ENCODE data around the gene LYVE1. TPM values are rescaled to one million over a fixed set of nuclear protein-coding genes. Genes with fewer than 3 reads are reported as not detected.

LYVE1 gene
- total RNA-seq, 1 donor from 2014 or later, result not detected

GRCh38 chr11:10587388-10587787, 18.9 kb upstream of the LYVE1 start:
- Mint-ChIP-seq H3K27me3 (ENCODE audit: insufficient read depth) (peaks cover 14% of the 10 kb centered on the region), H3K9me3 (no peaks in the 10 kb centered on the region), H3K4me3 (no peak overlapping the region), H3K27ac (no peak overlapping the region), H3K4me1 (ENCODE audit: low read depth) (peaks cover 17% of the 10 kb centered on the region), H3K36me3 (ENCODE audit: low read depth) (no peaks in the 10 kb centered on the region)
- DNase-seq (ENCODE audit: low spot score), result no peak
- intact Hi-C loops (cut with micrococcal nuclease), result no loop called here

GRCh38 chr11:10584071-10584501, 15.6 kb upstream of the LYVE1 start:
- Mint-ChIP-seq H3K27ac (no peak overlapping the region), H3K27me3 (ENCODE audit: insufficient read depth) (peaks cover 19% of the 10 kb centered on the region), H3K9me3 (no peaks in the 10 kb centered on the region), H3K36me3 (ENCODE audit: low read depth) (no peaks in the 10 kb centered on the region), H3K4me3 (no peak overlapping the region), H3K4me1 (ENCODE audit: low read depth) (peaks cover 10% of the 10 kb centered on the region)
- intact Hi-C loops (cut with micrococcal nuclease), result no loop called here
- DNase-seq (ENCODE audit: low spot score), result no peak

- H3K4me1 Mint-ChIP-seq (ENCODE audit: low read depth), result no peaks in the 10 kb centered on the region
- no peak for DNase-seq (ENCODE audit: low spot score)
- H3K36me3 Mint-ChIP-seq (ENCODE audit: low read depth), result no peaks in the 10 kb centered on the region
- no peaks in the 10 kb centered on the region for H3K9me3 Mint-ChIP-seq
- intact Hi-C loops (cut with micrococcal nuclease), result no loop called here
- H3K27me3 Mint-ChIP-seq (ENCODE audit: insufficient read depth), result peaks cover 27% of the 10 kb centered on the region
- H3K27ac Mint-ChIP-seq, result no peak overlapping the region
- no peak overlapping the region for H3K4me3 Mint-ChIP-seq
Measured at GRCh38 chr11:10581481-10582019, 13.1 kb upstream of the LYVE1 start.

GRCh38 chr11:10580623-10581022, 12.2 kb upstream of the LYVE1 start:
- intact Hi-C loops (cut with micrococcal nuclease), result no loop called here
- Mint-ChIP-seq H3K4me3 (no peak overlapping the region), H3K27me3 (ENCODE audit: insufficient read depth) (peaks cover 27% of the 10 kb centered on the region), H3K9me3 (no peaks in the 10 kb centered on the region), H3K4me1 (ENCODE audit: low read depth) (no peaks in the 10 kb centered on the region), H3K27ac (no peak overlapping the region), H3K36me3 (ENCODE audit: low read depth) (no peaks in the 10 kb centered on the region)
- no peak for DNase-seq (ENCODE audit: low spot score)

GRCh38 chr11:10579700-10580099, 11.2 kb upstream of the LYVE1 start:
- H3K27me3 Mint-ChIP-seq (ENCODE audit: insufficient read depth), result peaks cover 27% of the 10 kb centered on the region
- intact Hi-C loops (cut with micrococcal nuclease), result no loop called here
- H3K4me1 Mint-ChIP-seq (ENCODE audit: low read depth), result no peaks in the 10 kb centered on the region
- no peaks in the 10 kb centered on the region for H3K36me3 Mint-ChIP-seq (ENCODE audit: low read depth)
- no peaks in the 10 kb centered on the region for H3K9me3 Mint-ChIP-seq
- no peak overlapping the region for H3K4me3 Mint-ChIP-seq
- DNase-seq (ENCODE audit: low spot score), result no peak
- no peak overlapping the region for H3K27ac Mint-ChIP-seq

GRCh38 chr11:10576035-10576398, 7.6 kb upstream of the LYVE1 start:
- Mint-ChIP-seq H3K9me3 (no peaks in the 10 kb centered on the region), H3K4me1 (ENCODE audit: low read depth) (no peaks in the 10 kb centered on the region), H3K4me3 (no peak overlapping the region), H3K36me3 (ENCODE audit: low read depth) (no peaks in the 10 kb centered on the region), H3K27me3 (ENCODE audit: insufficient read depth) (peaks cover 19% of the 10 kb centered on the region), H3K27ac (no peak overlapping the region)
- no peak for DNase-seq (ENCODE audit: low spot score)
- intact Hi-C loops (cut with micrococcal nuclease), result no loop called here

- Mint-ChIP-seq H3K4me3 (no peak overlapping the region), H3K4me1 (ENCODE audit: low read depth) (no peaks in the 10 kb centered on the region), H3K27me3 (ENCODE audit: insufficient read depth) (peaks cover 19% of the 10 kb centered on the region), H3K9me3 (no peaks in the 10 kb centered on the region), H3K36me3 (ENCODE audit: low read depth) (no peaks in the 10 kb centered on the region), H3K27ac (no peak overlapping the region)
- no peak for DNase-seq (ENCODE audit: low spot score)
- intact Hi-C loops (cut with micrococcal nuclease), result no loop called here
Measured at GRCh38 chr11:10575346-10576034, 7.0 kb upstream of the LYVE1 start.

- no peak for DNase-seq (ENCODE audit: low spot score)
- Mint-ChIP-seq H3K4me1 (ENCODE audit: low read depth) (no peaks in the 10 kb centered on the region), H3K27ac (no peak overlapping the region), H3K9me3 (no peaks in the 10 kb centered on the region), H3K4me3 (no peak overlapping the region), H3K36me3 (ENCODE audit: low read depth) (no peaks in the 10 kb centered on the region), H3K27me3 (ENCODE audit: insufficient read depth) (peaks cover 14% of the 10 kb centered on the region)
- intact Hi-C loops (cut with micrococcal nuclease), result no loop called here
Measured at GRCh38 chr11:10573556-10573955, 5.1 kb upstream of the LYVE1 start.

- Mint-ChIP-seq H3K27ac (no peak overlapping the region), H3K4me1 (ENCODE audit: low read depth) (no peaks in the 10 kb centered on the region), H3K36me3 (ENCODE audit: low read depth) (no peaks in the 10 kb centered on the region), H3K27me3 (ENCODE audit: insufficient read depth) (peaks cover 14% of the 10 kb centered on the region), H3K4me3 (no peak overlapping the region), H3K9me3 (no peaks in the 10 kb centered on the region)
- intact Hi-C loops (cut with micrococcal nuclease), result no loop called here
- DNase-seq (ENCODE audit: low spot score), result no peak
Measured at GRCh38 chr11:10573028-10573427, 4.6 kb upstream of the LYVE1 start.

- Mint-ChIP-seq H3K4me3 (no peak overlapping the region), H3K27me3 (ENCODE audit: insufficient read depth) (peaks cover 14% of the 10 kb centered on the region), H3K36me3 (ENCODE audit: low read depth) (no peaks in the 10 kb centered on the region), H3K4me1 (ENCODE audit: low read depth) (no peaks in the 10 kb centered on the region), H3K9me3 (no peaks in the 10 kb centered on the region), H3K27ac (no peak overlapping the region)
- intact Hi-C loops (cut with micrococcal nuclease), result no loop called here
- DNase-seq (ENCODE audit: low spot score), result no peak
Measured at GRCh38 chr11:10572533-10572932, 4.1 kb upstream of the LYVE1 start.

GRCh38 chr11:10567446-10567845, 1.0 kb downstream of the LYVE1 start:
- no peaks in the 10 kb centered on the region for H3K9me3 Mint-ChIP-seq
- intact Hi-C loops (cut with micrococcal nuclease), result no loop called here
- DNase-seq (ENCODE audit: low spot score), result no peak
- H3K4me3 Mint-ChIP-seq, result no peak overlapping the region
- no peak overlapping the region for H3K27ac Mint-ChIP-seq
- H3K4me1 Mint-ChIP-seq (ENCODE audit: low read depth), result no peaks in the 10 kb centered on the region
- peaks cover 21% of the 10 kb centered on the region for H3K27me3 Mint-ChIP-seq (ENCODE audit: insufficient read depth)
- no peaks in the 10 kb centered on the region for H3K36me3 Mint-ChIP-seq (ENCODE audit: low read depth)

- peaks cover 24% of the 10 kb centered on the region for H3K27me3 Mint-ChIP-seq (ENCODE audit: insufficient read depth)
- H3K4me3 Mint-ChIP-seq, result no peak overlapping the region
- no peaks in the 10 kb centered on the region for H3K4me1 Mint-ChIP-seq (ENCODE audit: low read depth)
- no peak for DNase-seq (ENCODE audit: low spot score)
- intact Hi-C loops (cut with micrococcal nuclease), result no loop called here
- H3K36me3 Mint-ChIP-seq (ENCODE audit: low read depth), result no peaks in the 10 kb centered on the region
- no peaks in the 10 kb centered on the region for H3K9me3 Mint-ChIP-seq
- H3K27ac Mint-ChIP-seq, result no peak overlapping the region
Measured at GRCh38 chr11:10566257-10566957, 2.1 kb downstream of the LYVE1 start.

GRCh38 chr11:10565493-10565892, 3.0 kb downstream of the LYVE1 start:
- intact Hi-C loops (cut with micrococcal nuclease), result no loop called here
- DNase-seq (ENCODE audit: low spot score), result no peak
- Mint-ChIP-seq H3K4me3 (no peak overlapping the region), H3K4me1 (ENCODE audit: low read depth) (no peaks in the 10 kb centered on the region), H3K27me3 (ENCODE audit: insufficient read depth) (peaks cover 22% of the 10 kb centered on the region), H3K9me3 (no peaks in the 10 kb centered on the region), H3K27ac (no peak overlapping the region), H3K36me3 (ENCODE audit: low read depth) (no peaks in the 10 kb centered on the region)
